Parietal lobe (tissue), 2 donors: ENCODE measurements around the gene PPP4R2. TPM values are rescaled to one million over a fixed set of nuclear protein-coding genes. Genes with fewer than 3 reads are reported as not detected.

ENCODE experiments used
- small RNA-seq: library from RNA; depleted of rRNA; stranded (forward); fragments of <200 nt; gene quantifications from one replicate; pipeline ENCODE3, GENCODE V24; 2014; ENCODE audit warnings: low replicate concordance
- total RNA-seq: library from RNA; depleted of rRNA; stranded (reverse); fragments of >200 nt; gene quantifications from one replicate; pipeline ENCODE4 v1.2.3, GENCODE V29; 2014

Gene PPP4R2, protein sequence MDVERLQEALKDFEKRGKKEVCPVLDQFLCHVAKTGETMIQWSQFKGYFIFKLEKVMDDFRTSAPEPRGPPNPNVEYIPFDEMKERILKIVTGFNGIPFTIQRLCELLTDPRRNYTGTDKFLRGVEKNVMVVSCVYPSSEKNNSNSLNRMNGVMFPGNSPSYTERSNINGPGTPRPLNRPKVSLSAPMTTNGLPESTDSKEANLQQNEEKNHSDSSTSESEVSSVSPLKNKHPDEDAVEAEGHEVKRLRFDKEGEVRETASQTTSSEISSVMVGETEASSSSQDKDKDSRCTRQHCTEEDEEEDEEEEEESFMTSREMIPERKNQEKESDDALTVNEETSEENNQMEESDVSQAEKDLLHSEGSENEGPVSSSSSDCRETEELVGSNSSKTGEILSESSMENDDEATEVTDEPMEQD
- 94.5 TPM for total RNA-seq

DNA sequence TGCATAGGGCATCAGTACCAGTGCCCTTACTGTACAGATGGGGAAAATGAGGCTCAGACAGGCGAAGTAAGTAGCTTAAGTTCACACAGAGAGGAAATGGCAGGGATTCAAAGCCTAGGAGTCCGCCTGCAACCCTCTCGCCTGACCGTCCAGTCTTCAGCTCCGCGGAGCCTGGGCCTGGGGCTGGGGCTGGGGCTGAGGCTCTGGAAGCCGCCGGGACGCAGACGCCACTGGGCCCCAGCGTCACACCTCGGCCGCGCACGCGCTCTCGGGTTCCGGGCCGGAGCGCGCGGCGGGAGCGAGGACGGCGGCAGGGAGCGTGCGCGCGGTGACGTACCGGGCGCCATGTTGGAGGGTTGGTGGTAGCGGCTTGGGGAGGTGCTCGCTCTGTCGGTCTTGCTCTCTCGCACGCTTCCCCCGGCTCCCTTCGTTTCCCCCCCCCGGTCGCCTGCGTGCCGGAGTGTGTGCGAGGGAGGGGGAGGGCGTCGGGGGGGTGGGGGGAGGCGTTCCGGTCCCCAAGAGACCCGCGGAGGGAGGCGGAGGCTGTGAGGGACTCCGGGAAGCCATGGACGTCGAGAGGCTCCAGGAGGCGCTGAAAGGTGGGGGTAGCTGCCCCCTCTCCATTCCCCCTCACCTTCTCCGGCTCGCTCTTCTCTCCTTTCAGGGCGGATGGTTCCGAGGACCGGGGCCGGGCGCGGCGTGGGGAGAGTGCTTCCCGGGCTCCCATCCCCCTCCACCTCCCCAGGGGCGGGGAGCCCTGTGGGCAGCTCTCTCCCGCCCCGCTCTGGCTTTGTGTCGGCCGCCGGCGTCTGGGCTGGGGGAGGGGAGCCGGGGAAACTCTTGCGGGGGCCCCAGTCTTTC, at the start of gene PPP4R2:
PPP4R2 (plus strand) TSS at position 339 of the 861 bp plus-strand sequence; CDS start at position 566, 227 bp downstream.

DNA sequence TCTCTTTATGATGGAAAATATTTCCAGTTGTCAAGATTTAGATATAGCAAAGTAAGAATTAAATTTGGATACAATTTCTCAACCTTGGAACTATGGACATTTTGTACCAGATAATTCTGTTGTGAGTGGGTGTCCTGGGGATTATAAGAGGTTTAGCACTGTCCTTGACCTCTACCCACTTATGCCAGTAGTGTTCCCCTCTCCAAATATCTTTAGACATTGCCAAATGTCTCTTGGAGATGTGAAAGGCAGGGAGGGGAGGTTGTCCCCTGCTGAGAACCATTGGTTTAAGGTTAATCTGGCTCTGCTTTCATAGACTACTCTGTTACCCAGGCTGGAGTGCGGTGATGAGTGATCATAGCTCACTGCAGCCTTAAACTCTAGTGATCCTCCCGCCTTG, 64.8 kb downstream of the PPP4R2 start, which contains the start of gene EBLN2:
EBLN2 (plus strand) TSS at position 244 of the 400 bp plus-strand sequence. CDS start 423 bp downstream, outside the sequence.

Small RNAs within 50 kb of the gene (small RNA-seq; reads per million reads assigned to genes)
- 2.6 reads per million, percentile 83 among the genes with 10 or more reads in this experiment for gene RNU2-64P
- not detected for gene RNU6-557P
- not detected for gene RNU7-19P

Other genes starting within 250 kb of the PPP4R2 start
- 13.5 TPM for gene SHQ1, start 148.4 kb upstream of the PPP4R2 start, total RNA-seq
- gene GXYLT2, start 108.8 kb upstream of the PPP4R2 start, total RNA-seq: 3.4 TPM
- 22.5 TPM for gene EBLN2, start 64.8 kb downstream of the PPP4R2 start, total RNA-seq